Bone marrow (tissue), 2 donors: ENCODE data around the gene DUSP6.
A peak's percentile ranks its signal among the peaks of the same experiment; 100 is the strongest.

Experiments
- DNase-seq, 2 donors: peaks; one replicate each; lab custom pipeline; 2025; lab: John Stamatoyannopoulos, UW

DUSP6 gene

GRCh38 chr12:89328151-89329030, 23.9 kb downstream of the DUSP6 start:
- DNase-seq: no peak

GRCh38 chr12:89327486-89328094, 24.7 kb downstream of the DUSP6 start:
- DNase-seq: no peak

- DNase-seq: no peak
Observed at GRCh38 chr12:89326239-89327040, 25.9 kb downstream of the DUSP6 start.

- DNase-seq: no peak
Observed at GRCh38 chr12:89325495-89325894, 26.8 kb downstream of the DUSP6 start.

GRCh38 chr12:89324437-89324836, 27.9 kb downstream of the DUSP6 start:
- DNase-seq: no peak

- no peak for DNase-seq
Observed at GRCh38 chr12:89323568-89324218, 28.6 kb downstream of the DUSP6 start.

- DNase-seq: no peak
Observed at GRCh38 chr12:89320735-89321134, 31.6 kb downstream of the DUSP6 start.

- DNase-seq: no peak
Observed at GRCh38 chr12:89319606-89320005, 32.7 kb downstream of the DUSP6 start.

- no peak for DNase-seq
Observed at GRCh38 chr12:89319122-89319521, 33.2 kb downstream of the DUSP6 start.

GRCh38 chr12:89316705-89317139, 35.6 kb downstream of the DUSP6 start:
- no peak for DNase-seq

- no peak for DNase-seq
Observed at GRCh38 chr12:89314060-89314761, 38.1 kb downstream of the DUSP6 start.

- DNase-seq: no peak
Observed at GRCh38 chr12:89311703-89312293, 40.5 kb downstream of the DUSP6 start.

GRCh38 chr12:89309815-89310214, 42.5 kb downstream of the DUSP6 start:
- DNase-seq: peak in 1 of 2 donors; percentile 58

- no peak for DNase-seq
Observed at GRCh38 chr12:89309440-89309802, 42.9 kb downstream of the DUSP6 start.

GRCh38 chr12:89307474-89308253, 44.6 kb downstream of the DUSP6 start:
- no peak for DNase-seq

GRCh38 chr12:89306827-89307473, 45.4 kb downstream of the DUSP6 start:
- DNase-seq: peak in 1 of 2 donors; percentile 19

- no peak for DNase-seq
Observed at GRCh38 chr12:89305373-89305772, 46.9 kb downstream of the DUSP6 start.

- no peak for DNase-seq
Observed at GRCh38 chr12:89299931-89300330, 52.4 kb downstream of the DUSP6 start.

GRCh38 chr12:89299417-89299816, 52.9 kb downstream of the DUSP6 start:
- DNase-seq: no peak
